SW 1271 (cell line): ENCODE data around the gene SBK1.
"Not testable (repeated sequence)": the region's sequence is repeated elsewhere in the genome, so short reads cannot be mapped to it uniquely, and the experiment has no call there.

Source experiments
- DNase-seq, 2 experiments: peaks; one replicate each; lab custom pipeline; 2025; lab: John Stamatoyannopoulos, UW

SBK1 gene

GRCh38 chr16:28308794-28309584, 16.7 kb downstream of the SBK1 start:
- DNase-seq = no peak

- no peak for DNase-seq
These were observed 17.5 kb downstream of the SBK1 start for GRCh38 chr16:28309811-28310311.

- no peak for DNase-seq
These were observed 18.5 kb downstream of the SBK1 start for GRCh38 chr16:28310796-28311195.

GRCh38 chr16:28311413-28311812, 19.1 kb downstream of the SBK1 start:
- no peak for DNase-seq

GRCh38 chr16:28311913-28312312, 19.6 kb downstream of the SBK1 start:
- DNase-seq = no peak

GRCh38 chr16:28312327-28312726, 20.0 kb downstream of the SBK1 start:
- no peak for DNase-seq

- no peak for DNase-seq
These were observed 21.3 kb downstream of the SBK1 start for GRCh38 chr16:28313587-28313986.

GRCh38 chr16:28316054-28316453, 23.7 kb downstream of the SBK1 start:
- DNase-seq = no peak

GRCh38 chr16:28317040-28317880, 24.9 kb downstream of the SBK1 start:
- peak; percentile 20 to 34 for DNase-seq

GRCh38 chr16:28318042-28318744, 25.9 kb downstream of the SBK1 start:
- DNase-seq = no peak

- no peak for DNase-seq
These were observed 27.2 kb downstream of the SBK1 start for GRCh38 chr16:28319476-28320022.

GRCh38 chr16:28320023-28320561, 27.8 kb downstream of the SBK1 start:
- DNase-seq = no peak

- no peak for DNase-seq
These were observed 28.4 kb downstream of the SBK1 start for GRCh38 chr16:28320741-28321140.

- DNase-seq = peak in 1 of 2 experiments; percentile 13
These were observed 29.5 kb downstream of the SBK1 start for GRCh38 chr16:28321700-28322411.

GRCh38 chr16:28324235-28324886, 32.0 kb downstream of the SBK1 start:
- no peak for DNase-seq

- DNase-seq = no peak
These were observed 32.6 kb downstream of the SBK1 start for GRCh38 chr16:28324887-28325279.

- DNase-seq = peak in 1 of 2 experiments; percentile 64
These were observed 34.7 kb downstream of the SBK1 start for GRCh38 chr16:28326881-28327610.

GRCh38 chr16:28330232-28330631, 37.9 kb downstream of the SBK1 start:
- not testable (repeated sequence) for DNase-seq

- not testable (repeated sequence) for DNase-seq
These were observed 38.7 kb downstream of the SBK1 start for GRCh38 chr16:28330981-28331380.

- not testable (repeated sequence) for DNase-seq
These were observed 40.3 kb downstream of the SBK1 start for GRCh38 chr16:28332632-28333031.
